ENCODE measurements around the gene DSCAML1.

The DSCAML1 gene

GRCh38 chr11:117481885-117482284 is 315.1 kb downstream of the DSCAML1 start:
- no peak for FAIRE-seq

GRCh38 chr11:117481036-117481435 is 316.0 kb downstream of the DSCAML1 start:
- FAIRE-seq: no peak

- FAIRE-seq: no peak
Measured at GRCh38 chr11:117480221-117480620, 316.8 kb downstream of the DSCAML1 start.

DNA sequence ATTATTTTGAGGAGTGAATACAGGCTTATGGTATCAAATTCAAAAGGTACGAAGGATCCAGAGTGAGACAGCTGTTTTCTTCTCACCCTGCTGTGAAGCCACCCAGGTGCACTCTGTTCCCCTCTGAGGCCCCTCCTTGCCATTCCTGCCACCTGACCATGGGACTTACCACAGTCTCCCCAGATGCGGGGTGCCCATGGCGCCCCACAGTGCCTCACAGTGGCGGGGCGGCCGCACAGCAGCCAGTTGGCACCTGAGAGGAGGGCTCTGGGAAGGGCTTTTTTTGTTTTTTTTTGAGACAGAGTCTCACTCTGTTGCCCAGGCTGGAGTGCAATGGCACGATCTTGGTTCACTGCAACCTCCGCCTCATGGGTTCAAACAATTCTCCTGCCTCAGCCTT is 317.6 kb downstream of the DSCAML1 start:
- no peak for FAIRE-seq

- no peak for FAIRE-seq
Measured at GRCh38 chr11:117478926-117479325, 318.1 kb downstream of the DSCAML1 start.

DNA sequence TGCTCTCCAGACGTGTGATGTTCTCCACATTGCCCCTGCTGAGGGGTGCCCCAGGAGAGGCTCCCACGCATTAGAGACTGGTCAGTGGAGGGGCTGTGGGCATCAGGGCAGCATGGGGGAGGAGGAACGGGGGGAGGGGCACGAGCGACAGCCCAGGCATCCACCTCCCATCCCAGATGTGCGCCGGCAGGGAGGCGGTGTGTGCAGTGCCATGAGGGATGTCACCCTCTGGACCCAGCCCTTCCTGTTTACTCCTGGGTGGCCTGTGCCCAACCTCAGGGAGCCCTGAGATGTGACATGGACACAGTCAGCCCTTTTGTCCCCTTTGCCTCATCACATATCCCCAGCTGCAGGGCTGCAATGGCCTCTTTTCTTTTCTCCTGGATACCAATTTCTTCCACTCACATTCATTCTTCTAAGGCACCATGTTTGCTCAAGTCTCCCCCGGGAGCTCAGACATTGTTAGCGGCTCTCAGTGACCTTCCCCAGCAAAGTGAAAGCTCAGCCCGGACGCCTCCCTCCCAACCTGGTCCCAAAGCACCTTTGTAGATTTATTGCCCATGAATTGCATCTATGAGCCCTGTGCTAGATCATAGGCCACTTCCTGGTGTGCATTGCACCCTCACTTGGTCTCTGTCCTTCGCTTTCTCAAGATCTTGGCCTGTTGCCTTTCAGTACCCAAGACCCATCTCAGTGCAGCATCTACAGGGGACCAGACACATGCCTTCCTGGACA is 318.7 kb downstream of the DSCAML1 start:
- no peak for FAIRE-seq

DNA sequence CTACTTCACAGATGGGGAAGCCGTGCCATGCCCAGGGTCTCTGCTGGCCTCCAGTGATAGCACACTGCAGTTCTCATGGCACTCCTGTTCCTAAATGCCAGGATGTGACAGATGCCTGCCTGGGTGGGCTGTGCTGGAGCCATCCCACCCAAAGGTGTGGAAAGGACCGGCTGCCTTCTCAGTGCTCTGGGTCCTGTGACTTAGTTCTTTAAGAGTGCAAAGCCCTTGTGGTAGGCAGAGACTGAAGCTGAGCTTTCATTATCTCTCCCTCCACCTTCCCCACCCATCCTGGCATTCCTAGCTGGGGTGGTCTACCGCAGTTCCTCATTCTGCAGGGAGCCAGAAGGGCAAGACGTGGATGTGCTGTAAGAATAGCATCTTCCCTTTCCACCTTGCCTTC is 319.3 kb downstream of the DSCAML1 start:
- no peak for FAIRE-seq

GRCh38 chr11:117476531-117477142 is 320.4 kb downstream of the DSCAML1 start:
- FAIRE-seq: no peak

GRCh38 chr11:117475716-117476530 is 321.1 kb downstream of the DSCAML1 start:
- no peak for FAIRE-seq

- FAIRE-seq: no peak
Measured at GRCh38 chr11:117473481-117474091, 323.4 kb downstream of the DSCAML1 start.

GRCh38 chr11:117471776-117472175 is 325.2 kb downstream of the DSCAML1 start:
- no peak for FAIRE-seq

GRCh38 chr11:117470576-117470975 is 326.4 kb downstream of the DSCAML1 start:
- FAIRE-seq: no peak

GRCh38 chr11:117468888-117469287 is 328.1 kb downstream of the DSCAML1 start:
- no peak for FAIRE-seq

GRCh38 chr11:117467770-117468169 is 329.2 kb downstream of the DSCAML1 start:
- no peak for FAIRE-seq

GRCh38 chr11:117466966-117467365 is 330.1 kb downstream of the DSCAML1 start:
- no peak for FAIRE-seq

GRCh38 chr11:117465236-117465997 is 331.6 kb downstream of the DSCAML1 start:
- FAIRE-seq: no peak

DNA sequence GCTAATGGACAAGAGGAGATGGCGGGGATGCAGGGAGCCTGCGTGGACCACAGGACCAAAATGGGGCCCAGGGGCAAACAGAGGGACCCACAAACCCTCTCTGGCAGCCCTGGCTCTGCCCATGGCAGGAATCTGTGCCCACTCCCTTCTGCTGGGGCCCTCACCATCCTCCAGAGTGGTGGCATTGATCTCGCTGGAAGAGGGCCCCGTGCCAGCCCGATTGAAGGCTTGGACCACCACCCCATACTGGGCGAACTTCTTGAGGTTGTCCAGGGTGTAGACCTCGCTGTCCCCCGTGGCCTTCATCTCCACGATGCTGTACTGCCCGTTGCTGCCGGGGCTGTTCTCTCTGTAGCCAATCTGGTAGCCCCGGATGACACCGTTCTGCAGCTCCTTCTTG is 332.2 kb downstream of the DSCAML1 start:
- no peak for FAIRE-seq

DNA sequence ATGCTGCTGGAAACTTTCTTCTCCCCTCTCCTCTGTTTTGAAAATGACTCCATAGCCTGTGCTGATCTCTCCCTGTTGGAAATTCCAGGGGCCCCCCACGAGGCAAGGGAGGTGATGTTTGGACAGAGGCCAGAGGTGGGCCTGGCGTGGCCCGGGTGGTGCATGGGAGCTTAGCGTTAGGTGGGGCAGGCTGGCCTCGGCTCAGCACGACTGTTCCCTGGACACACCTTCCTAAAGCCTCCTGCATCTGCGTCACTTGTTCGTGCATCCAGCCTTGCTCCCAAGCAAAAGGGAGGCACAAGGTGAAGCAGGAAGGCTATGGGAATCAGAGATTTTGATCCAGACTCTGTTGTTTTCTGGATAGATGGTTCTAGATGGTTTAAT is 334.2 kb downstream of the DSCAML1 start:
- FAIRE-seq: no peak

DNA sequence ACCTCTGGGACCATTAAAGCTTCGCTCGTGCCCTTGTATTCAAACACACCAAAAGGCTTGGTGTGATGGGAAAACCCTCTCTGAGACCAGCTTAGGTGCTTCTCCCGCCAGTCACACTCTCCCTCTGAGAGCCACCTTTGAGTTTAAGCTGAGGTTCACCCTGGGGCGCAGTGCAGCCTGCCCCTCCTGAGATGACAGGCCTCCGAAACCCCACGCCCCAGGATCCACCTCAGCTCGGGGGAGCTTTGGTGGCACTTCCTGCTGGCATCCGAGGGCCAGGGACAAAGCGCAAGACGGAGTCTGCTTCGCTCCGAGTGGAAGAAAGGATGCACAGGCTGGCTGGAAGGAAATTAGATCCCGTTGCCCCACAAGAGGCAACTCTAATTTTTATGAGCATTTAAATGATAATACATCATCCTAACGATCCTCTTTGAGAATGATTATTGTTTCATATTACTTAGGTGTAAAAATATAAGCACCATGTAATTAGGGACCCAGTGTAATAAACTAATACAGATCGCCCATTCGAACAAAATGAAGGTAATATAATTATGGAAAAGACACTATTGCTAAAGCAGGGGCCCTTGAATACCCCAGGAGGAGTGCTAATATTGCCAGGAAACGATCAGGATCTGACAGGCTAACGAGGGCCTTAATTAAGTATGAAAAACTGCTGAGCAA is 334.7 kb downstream of the DSCAML1 start:
- FAIRE-seq: no peak

DNA sequence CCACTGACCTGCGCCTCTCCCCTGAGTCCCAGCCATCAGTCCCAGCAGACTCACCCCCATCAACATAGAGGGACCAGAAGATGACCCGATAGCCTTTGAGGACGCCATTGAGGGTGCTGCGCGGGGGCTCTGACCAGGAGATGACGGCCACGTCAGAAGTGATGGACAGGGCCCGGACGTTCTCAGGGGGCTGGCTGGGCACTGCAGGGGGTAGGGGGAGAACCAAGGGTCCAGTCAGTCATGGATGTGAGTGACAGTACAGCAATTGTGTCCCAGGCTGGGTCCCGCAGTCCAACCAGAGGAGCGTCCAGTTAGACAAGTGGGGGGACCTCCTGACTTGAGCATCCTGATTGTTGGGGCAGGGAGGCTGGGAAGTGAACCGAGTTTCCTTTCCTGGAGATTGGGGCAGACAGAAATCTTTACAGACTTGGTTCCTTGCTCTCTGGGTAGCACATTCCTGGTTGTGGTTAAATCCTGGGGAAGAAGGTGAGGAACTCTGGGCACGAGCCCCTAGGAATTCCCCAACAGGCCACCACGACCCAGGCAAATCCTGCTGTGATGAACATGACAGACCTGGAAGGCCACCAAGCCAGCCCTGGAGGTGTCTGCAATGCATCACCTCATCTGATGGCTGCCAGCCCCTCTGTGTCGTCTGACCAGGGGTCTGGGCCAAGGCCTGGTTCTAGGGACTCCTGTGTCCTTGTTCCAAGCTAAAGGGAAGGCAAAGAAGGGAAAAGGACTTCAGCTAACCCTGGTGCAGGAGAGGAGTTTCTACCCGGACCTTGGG is 335.4 kb downstream of the DSCAML1 start:
- FAIRE-seq: no peak

DNA sequence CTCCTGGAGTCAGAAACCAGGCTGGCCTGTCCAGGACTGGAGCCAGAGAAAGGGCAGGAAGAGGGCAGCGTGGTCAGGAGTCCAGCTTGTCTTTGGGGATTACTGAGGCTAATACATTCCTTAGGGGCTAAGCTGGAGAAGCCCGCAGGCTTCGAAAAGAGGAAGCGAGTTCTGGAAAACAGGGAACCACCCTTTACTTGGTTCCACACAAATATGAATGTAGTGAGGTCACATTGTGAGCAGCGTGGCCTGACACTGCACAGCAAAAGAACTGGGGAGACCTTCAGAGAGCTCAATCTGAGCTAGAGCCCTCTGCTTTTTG is 337.1 kb downstream of the DSCAML1 start:
- FAIRE-seq: no peak

Data from colon (tissue), 2 donors.